PC-3 (cell line): Measurements from ENCODE around the gene FSTL4. TPM values are rescaled to one million over a fixed set of nuclear protein-coding genes. Genes with fewer than 3 reads are reported as not detected.

Experiments
- ATAC-seq: fragments of 200-7000 bp; cut with Tn5 transposase; 2 replicates; pipeline ENCODE4 v1.9.1; 2020; ENCODE audit warnings: mild to moderate bottlenecking, moderate library complexity
- BruUV-seq: library from RNA; stranded (reverse); fragments of 400-500 nt; replicated peaks from 2 replicates; lab custom pipeline; 2021; lab: Mats Ljungman, UMichigan
- CTCF ChIA-PET: fragments of 300-600 bp; sonication (Branson Sonifier 250); formaldehyde crosslinking; loops from one replicate; lab custom pipeline; 2022; ENCODE audit warnings: antibody characterized with exemption; lab: Charles Lee
- POLR2A ChIA-PET: fragments of 300-600 bp; sonication (Branson Sonifier 250); formaldehyde crosslinking; loops from one replicate; lab custom pipeline; 2022; ENCODE audit warnings: antibody characterized with exemption; ENCODE audit not compliant: unreplicated experiment; lab: Charles Lee
- DNase-seq: peaks from one replicate; pipeline ENCODE4 v3.0.0-alpha.2; 2015
- H2AFZ ChIP-seq: fragments of 300-600 bp; sonication (generic); 2 replicates; pipeline ENCODE4 v1.6.0; 2016; ENCODE audit warnings: antibody characterized with exemption, low read length
- H3F3A ChIP-seq: fragments of 300-600 bp; sonication (generic); one replicate; pipeline ENCODE4 v1.6.0; 2017; ENCODE audit warnings: antibody characterized with exemption, low read length, control low read depth, mild to moderate bottlenecking; ENCODE audit not compliant: unreplicated experiment
- H3K27ac ChIP-seq: fragments of 300-600 bp; sonication (generic); 2 replicates; pipeline ENCODE4 v1.5.1; 2016; ENCODE audit warnings: mild to moderate bottlenecking, low read length
- H3K27me3 ChIP-seq: fragments of 300-600 bp; sonication (generic); 2 replicates; pipeline ENCODE4 v1.6.1; 2016; ENCODE audit warnings: low read length, mixed read lengths
- H3K36me3 ChIP-seq: fragments of 300-600 bp; sonication (generic); 2 replicates; pipeline ENCODE4 v1.6.1; 2016; ENCODE audit warnings: low read depth, mixed run types, low read length, mixed read lengths
- H3K4me1 ChIP-seq: fragments of 300-600 bp; sonication (generic); 2 replicates; pipeline ENCODE4 v1.5.1; 2016; ENCODE audit warnings: low read length; ENCODE audit not compliant: insufficient read depth
- H3K4me2 ChIP-seq: fragments of 300-600 bp; sonication (generic); 2 replicates; pipeline ENCODE4 v1.6.0; 2016; ENCODE audit warnings: low read length
- H3K4me3 ChIP-seq: fragments of 300-600 bp; sonication (generic); 2 replicates; pipeline ENCODE4 v1.5.1; 2016; ENCODE audit warnings: mild to moderate bottlenecking, low read length, mixed read lengths
- H3K79me2 ChIP-seq: fragments of 300-600 bp; sonication (generic); 2 replicates; pipeline ENCODE4 v1.6.1; 2017; ENCODE audit warnings: low read length, mixed read lengths
- H3K9ac ChIP-seq: fragments of 300-600 bp; sonication (generic); 2 replicates; pipeline ENCODE4 v1.6.0; 2016; ENCODE audit warnings: mild to moderate bottlenecking, low read length
- H3K9me2 ChIP-seq: fragments of 300-600 bp; sonication (generic); replicated peaks from 2 replicates; pipeline ENCODE4 v1.6.1; 2016; ENCODE audit warnings: mixed run types, low read length, mixed read lengths
- H3K9me3 ChIP-seq: fragments of 300-600 bp; sonication (generic); 2 replicates; pipeline ENCODE4 v1.6.1; 2016; ENCODE audit warnings: low read length, mixed read lengths
- H4K20me1 ChIP-seq: fragments of 300-600 bp; sonication (generic); 2 replicates; pipeline ENCODE4 v1.6.1; 2016; ENCODE audit warnings: low read length, mixed read lengths
- EZH2 ChIP-seq: fragments of 300-600 bp; sonication (generic); IDR thresholded peaks from one replicate; pipeline ENCODE4 v1.6.1; 2017; ENCODE audit warnings: antibody characterized with exemption, mild to moderate bottlenecking, low read length; ENCODE audit not compliant: unreplicated experiment
- EZH2phosphoT487 ChIP-seq: fragments of 300-600 bp; sonication (generic); IDR thresholded peaks from 2 replicates; pipeline ENCODE4 v1.6.1; 2018; ENCODE audit warnings: mild to moderate bottlenecking, antibody characterized with exemption, low read length, borderline replicate concordance
- intact Hi-C: fragments of 100-400 bp; cut with micrococcal nuclease; formaldehyde crosslinking; loops from 2 replicates; pipeline ENCODE4 v1.9.0; 2023
- total RNA-seq: library from RNA; depleted of rRNA; stranded (reverse); fragments of >200 nt; gene quantifications from 2 replicates; pipeline ENCODE4 v1.2.3, GENCODE V29; 2014
- TF ChIP-seq, protein P1 (sequence below): fragments of 300-600 bp; sonication (generic); conservative IDR thresholded peaks from 2 replicates; pipeline ENCODE4 v1.5.1; 2017; ENCODE audit warnings: antibody characterized with exemption, low read depth, mild to moderate bottlenecking, low read length

Gene FSTL4
- total RNA-seq, 1 experiment from 2014 or later: 4.2 TPM

DNA sequence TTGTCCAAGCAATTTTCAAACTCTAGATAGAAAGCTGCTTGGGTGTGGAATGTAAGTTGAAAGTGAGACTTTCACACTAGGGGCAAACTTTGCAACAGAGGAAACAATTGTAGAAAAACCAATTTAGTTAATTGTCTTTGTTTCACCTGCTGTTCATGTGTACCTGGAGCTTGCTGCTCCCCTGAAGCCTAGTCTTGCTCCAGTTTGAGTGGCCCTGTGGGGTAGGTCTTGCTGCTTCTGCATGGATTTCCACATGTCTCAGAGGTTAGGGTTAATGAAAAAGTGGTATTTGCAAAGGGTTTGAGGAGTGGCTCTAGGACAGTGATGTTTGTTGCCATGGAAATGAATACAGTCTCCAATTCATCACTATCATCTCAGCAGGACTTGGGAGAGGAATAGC, 182.2 kb downstream of the FSTL4 start:
- no peak for ATAC-seq

DNA sequence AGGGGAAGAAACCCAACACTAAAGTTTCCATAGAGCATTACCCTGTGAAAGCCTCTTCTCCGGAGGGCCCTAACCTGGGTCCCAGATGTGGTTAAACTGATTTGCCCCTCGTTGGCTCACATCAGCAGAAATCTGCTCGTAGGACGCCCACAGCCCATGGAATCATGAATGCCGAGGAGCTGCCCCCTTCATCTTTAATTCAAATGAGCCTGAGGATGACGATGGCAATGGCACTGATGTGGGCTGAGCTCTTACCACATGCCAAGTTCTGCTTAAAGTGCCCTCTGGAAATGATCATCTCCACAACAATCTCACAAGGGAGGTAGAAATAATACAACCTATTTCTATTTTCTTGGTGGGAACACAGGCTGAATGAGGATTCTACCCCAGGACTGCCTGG, 183.3 kb downstream of the FSTL4 start:
- no peaks in the 10 kb centered on the region for H3K27me3 ChIP-seq
- no peak overlapping the region for H3K4me2 ChIP-seq
- no peak overlapping the region for H2AFZ ChIP-seq
- no peaks in the 10 kb centered on the region for H3K9me3 ChIP-seq
- H3K27ac ChIP-seq: no peak overlapping the region
- H3K9me2 ChIP-seq: no peaks in the 10 kb centered on the region
- no peak overlapping the region for H3K9ac ChIP-seq
- ChIA-PET CTCF (no interaction called here), POLR2A (no interaction called here)
- DNase-seq (no peak), ATAC-seq (no peak)
- H3K79me2 ChIP-seq: no peaks in the 10 kb centered on the region
- H3K4me1 ChIP-seq: no peaks in the 10 kb centered on the region
- no peaks in the 10 kb centered on the region for H3F3A ChIP-seq
- TF ChIP-seq EZH2phosphoT487: no peak
- TF ChIP-seq EZH2: no peak
- TF ChIP-seq, protein P1, sequence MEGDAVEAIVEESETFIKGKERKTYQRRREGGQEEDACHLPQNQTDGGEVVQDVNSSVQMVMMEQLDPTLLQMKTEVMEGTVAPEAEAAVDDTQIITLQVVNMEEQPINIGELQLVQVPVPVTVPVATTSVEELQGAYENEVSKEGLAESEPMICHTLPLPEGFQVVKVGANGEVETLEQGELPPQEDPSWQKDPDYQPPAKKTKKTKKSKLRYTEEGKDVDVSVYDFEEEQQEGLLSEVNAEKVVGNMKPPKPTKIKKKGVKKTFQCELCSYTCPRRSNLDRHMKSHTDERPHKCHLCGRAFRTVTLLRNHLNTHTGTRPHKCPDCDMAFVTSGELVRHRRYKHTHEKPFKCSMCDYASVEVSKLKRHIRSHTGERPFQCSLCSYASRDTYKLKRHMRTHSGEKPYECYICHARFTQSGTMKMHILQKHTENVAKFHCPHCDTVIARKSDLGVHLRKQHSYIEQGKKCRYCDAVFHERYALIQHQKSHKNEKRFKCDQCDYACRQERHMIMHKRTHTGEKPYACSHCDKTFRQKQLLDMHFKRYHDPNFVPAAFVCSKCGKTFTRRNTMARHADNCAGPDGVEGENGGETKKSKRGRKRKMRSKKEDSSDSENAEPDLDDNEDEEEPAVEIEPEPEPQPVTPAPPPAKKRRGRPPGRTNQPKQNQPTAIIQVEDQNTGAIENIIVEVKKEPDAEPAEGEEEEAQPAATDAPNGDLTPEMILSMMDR: no peak
- intact Hi-C loops: no loop called here
- H3K36me3 ChIP-seq: no peaks in the 10 kb centered on the region
- no peak overlapping the region for H3K4me3 ChIP-seq
- BruUV-seq: no TSS peak
- no peaks in the 10 kb centered on the region for H4K20me1 ChIP-seq

More for the DNA sequence above, 182.2 kb downstream of the FSTL4 start:
- POLR2A ChIA-PET: no interaction called here
- no peak overlapping the region for H3K4me3 ChIP-seq
- TF ChIP-seq EZH2: no peak
- TF ChIP-seq EZH2phosphoT487: no peak
- TF ChIP-seq, protein P1: no peak
- H3K27me3 ChIP-seq: no peaks in the 10 kb centered on the region
- no peaks in the 10 kb centered on the region for H3K9me2 ChIP-seq
- no peak overlapping the region for H2AFZ ChIP-seq
- CTCF ChIA-PET: no interaction called here
- H3K9me3 ChIP-seq: no peaks in the 10 kb centered on the region
- BruUV-seq: no TSS peak
- intact Hi-C loops: no loop called here
- no peaks in the 10 kb centered on the region for H3K36me3 ChIP-seq
- H3K4me2 ChIP-seq: no peak overlapping the region
- H4K20me1 ChIP-seq: no peaks in the 10 kb centered on the region
- H3K9ac ChIP-seq: no peak overlapping the region
- H3K27ac ChIP-seq: no peak overlapping the region
- H3F3A ChIP-seq: no peaks in the 10 kb centered on the region
- H3K79me2 ChIP-seq: no peaks in the 10 kb centered on the region
- no peak for DNase-seq
- H3K4me1 ChIP-seq: no peaks in the 10 kb centered on the region

DNA sequence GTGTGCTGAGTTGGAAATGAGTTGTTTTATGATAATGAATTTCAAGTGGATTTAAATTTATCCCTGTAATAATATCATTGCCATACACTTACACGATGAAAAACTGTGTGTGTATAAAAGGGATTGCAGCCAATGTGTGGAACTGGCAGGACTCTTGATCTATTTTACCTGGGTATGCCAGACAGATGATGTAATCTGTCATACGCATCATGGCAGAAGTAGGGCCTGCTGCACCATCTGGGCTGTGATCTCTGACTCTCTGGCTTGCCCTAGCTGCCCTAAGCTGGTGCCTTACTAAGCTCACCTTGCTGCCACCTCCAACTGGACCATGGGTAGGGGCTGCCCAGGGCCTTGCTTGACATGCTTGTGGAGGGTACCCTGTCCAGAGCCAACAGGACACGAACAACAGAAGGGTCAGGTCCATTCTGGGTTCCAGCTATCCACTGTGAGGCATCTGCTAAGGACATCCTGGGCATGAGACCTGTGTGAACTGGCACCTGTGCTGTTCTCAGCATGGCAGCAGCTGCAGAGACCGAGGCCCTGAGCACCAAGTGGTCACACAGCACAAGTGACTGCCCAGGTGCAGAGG, 184.2 kb downstream of the FSTL4 start:
- no peak overlapping the region for H3K4me2 ChIP-seq
- H3K9me2 ChIP-seq: no peaks in the 10 kb centered on the region
- no peaks in the 10 kb centered on the region for H3F3A ChIP-seq
- no peak overlapping the region for H3K27ac ChIP-seq
- DNase-seq (no peak), ATAC-seq (no peak)
- CTCF ChIA-PET: no interaction called here
- H3K36me3 ChIP-seq: no peaks in the 10 kb centered on the region
- POLR2A ChIA-PET: no interaction called here
- intact Hi-C loops: no loop called here
- H3K9me3 ChIP-seq: no peaks in the 10 kb centered on the region
- no TSS peak for BruUV-seq
- H3K9ac ChIP-seq: no peak overlapping the region
- H2AFZ ChIP-seq: no peak overlapping the region
- no peaks in the 10 kb centered on the region for H3K4me1 ChIP-seq
- H4K20me1 ChIP-seq: no peaks in the 10 kb centered on the region
- H3K27me3 ChIP-seq: no peaks in the 10 kb centered on the region
- no peaks in the 10 kb centered on the region for H3K79me2 ChIP-seq
- H3K4me3 ChIP-seq: no peak overlapping the region
- TF ChIP-seq EZH2phosphoT487 (no peak), EZH2 (no peak)
- TF ChIP-seq, protein P1: no peak
